ENCODE data around the gene KSR1. TPM values are rescaled to one million over a fixed set of nuclear protein-coding genes. Genes with fewer than 3 reads are reported as not detected.

Gene KSR1
- total RNA-seq, 4 donors from 2014 or later = 21.9 to 34.1 (median 29.0) TPM

DNA sequence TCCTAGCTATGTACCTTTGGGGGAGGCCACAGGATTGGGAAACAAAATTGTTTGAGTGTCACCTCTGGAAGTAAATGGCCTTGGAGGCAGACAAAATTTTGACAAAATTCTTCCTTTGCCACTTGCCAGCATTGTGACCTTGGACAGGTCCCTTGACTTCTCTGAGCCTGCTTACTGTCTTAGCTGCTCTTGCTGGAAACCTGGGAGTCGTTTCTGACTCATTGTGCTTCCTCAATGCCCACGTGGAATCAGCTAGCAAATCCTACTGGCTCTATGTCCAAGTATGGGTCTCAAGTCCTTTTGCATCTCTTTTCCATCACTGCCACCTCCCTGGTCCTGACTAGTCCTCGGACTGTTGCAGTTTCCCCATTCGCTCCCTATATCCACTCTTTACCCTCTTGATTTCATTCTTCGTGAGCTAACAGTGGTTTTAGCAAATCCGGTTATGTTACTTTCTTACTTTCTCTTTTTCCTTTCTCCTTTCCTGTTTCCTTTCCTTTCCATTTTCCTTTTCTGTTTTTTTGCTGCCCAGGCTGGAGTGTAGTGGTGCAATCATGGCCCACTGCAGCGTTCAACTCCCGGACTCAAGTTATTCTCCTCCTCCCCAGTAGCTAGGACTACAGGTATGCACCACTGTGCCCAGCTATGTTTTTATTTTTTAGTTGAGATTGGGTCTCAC is 106.7 kb downstream of the KSR1 start:
- TF ChIP-seq, protein P1, sequence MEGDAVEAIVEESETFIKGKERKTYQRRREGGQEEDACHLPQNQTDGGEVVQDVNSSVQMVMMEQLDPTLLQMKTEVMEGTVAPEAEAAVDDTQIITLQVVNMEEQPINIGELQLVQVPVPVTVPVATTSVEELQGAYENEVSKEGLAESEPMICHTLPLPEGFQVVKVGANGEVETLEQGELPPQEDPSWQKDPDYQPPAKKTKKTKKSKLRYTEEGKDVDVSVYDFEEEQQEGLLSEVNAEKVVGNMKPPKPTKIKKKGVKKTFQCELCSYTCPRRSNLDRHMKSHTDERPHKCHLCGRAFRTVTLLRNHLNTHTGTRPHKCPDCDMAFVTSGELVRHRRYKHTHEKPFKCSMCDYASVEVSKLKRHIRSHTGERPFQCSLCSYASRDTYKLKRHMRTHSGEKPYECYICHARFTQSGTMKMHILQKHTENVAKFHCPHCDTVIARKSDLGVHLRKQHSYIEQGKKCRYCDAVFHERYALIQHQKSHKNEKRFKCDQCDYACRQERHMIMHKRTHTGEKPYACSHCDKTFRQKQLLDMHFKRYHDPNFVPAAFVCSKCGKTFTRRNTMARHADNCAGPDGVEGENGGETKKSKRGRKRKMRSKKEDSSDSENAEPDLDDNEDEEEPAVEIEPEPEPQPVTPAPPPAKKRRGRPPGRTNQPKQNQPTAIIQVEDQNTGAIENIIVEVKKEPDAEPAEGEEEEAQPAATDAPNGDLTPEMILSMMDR (IDR thresholded peaks at IDR 0.05; ENCODE audit: low read depth) = no peak

DNA sequence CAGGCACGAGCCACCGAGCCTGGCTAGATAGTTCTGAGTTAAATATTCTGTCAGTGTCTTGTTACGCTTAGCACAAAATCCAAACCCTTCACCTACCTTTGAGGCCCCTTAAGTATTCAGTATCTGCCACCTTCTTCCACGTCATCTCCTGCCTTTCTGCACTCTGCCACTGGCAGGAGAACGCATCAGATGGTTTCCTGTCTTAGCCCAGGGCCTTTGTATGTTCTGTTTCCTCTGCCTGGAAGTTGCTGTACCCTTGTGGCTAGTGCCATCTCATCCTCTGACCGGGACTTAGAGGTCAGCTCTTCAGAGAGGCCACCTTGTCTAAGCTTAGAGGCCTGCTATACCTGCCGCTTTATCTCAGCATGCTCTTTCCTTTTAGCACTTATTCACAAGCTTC is 107.3 kb downstream of the KSR1 start:
- TF ChIP-seq, protein P1 (IDR thresholded peaks at IDR 0.05; ENCODE audit: low read depth) = no peak

DNA sequence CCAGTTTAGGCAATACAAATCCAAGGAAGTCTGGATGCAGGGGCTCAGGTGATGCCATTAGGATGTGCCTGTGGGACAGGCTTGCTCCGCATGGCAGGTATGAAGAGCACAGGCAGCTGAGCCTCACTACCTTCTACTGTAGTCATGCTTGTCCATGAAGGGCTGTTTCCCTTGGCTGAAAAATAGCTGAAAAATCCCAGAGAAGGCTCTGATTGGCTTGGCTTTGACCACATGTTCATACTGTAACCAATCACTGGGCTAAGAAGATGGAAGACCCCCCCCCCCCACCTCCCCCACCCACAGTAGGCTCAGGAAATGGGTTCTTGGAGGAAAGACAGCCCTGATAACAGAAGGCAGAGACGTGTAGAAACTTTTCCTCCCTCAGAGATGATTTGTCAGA is 108.2 kb downstream of the KSR1 start:
- TF ChIP-seq, protein P1 (IDR thresholded peaks at IDR 0.05; ENCODE audit: low read depth) = no peak

DNA sequence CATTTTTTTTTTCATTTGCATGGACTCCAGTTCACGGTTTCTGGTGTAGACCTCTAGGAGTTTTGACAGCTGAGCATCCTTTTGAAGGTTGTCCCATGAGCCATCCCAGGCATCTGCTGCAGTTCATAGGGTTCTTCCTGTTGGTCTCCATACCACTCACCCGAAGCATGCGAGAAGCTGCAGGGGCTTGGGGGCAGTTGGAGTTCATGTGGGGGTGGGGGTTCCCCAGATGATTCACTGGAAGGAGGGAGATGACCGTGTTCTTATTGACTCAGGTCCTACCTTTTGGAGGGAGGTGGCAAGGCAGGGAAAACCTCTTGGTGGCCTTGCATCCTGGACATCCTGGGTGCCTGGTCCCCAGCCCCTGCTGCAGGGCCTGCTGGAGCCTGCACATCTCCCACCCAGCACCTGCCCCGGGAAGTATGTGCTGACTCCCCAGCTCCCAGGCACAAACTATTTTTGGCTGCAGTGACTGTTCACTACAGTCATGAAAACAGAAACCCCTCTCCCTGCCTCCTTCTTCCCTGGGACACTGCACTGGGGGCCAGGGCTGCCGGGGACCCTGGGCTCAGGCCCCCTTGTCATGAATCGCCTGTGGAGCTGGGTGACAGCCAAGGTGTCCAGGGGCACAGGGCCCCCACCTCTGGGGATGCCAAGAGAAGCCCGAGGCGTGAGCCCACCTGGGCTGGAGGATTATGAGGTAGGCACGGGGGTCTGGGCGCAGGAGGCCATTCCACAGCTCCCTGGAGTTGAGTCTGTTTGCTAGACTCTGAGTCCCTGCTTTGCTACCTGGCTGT is 109.8 kb downstream of the KSR1 start:
- TF ChIP-seq, protein P1 (IDR thresholded peaks at IDR 0.05; ENCODE audit: low read depth) = no peak

DNA sequence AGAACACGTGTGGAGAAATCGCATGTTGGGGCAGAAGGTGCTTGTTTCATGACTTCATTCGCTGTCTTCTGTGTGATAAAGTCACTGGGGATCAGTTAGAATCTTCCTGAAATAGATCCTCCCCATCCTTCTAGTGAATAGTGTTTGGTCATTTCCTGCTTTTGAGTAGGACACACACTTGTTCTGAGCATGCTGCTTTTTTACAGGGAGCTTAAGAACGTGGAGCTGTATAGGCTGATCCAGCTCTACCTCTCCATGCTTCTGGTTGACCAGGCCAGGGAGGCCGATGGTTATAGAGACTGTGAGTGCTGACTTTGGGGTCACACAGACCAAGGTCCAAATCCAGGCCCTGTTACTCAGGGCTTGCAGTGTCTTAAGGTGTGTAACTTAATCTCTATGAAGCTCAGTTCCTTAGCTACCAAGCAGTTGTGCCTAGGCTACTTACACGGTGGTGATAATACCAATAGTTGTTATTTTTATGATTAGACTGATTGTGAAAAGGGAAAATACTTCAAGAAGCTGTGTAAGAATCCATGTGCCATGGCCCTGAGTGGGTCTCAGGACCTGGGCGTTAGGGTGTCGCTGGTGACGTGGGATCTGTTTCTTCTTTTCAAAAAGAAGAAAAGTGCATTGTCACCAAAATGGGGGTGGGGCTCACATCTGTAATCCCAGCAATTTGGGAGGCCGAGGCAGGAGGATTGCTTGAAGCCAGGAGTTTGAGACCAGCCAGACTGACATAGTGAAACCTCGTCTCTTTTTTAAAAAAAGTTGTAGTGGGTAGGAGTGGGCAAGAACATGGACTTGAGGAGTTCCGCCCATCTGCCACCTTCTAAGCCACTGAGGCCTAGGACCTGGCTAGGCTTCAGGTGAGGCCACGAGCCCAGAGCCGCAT is 110.7 kb downstream of the KSR1 start:
- TF ChIP-seq, protein P1 (IDR thresholded peaks at IDR 0.05; ENCODE audit: low read depth) = no peak

DNA sequence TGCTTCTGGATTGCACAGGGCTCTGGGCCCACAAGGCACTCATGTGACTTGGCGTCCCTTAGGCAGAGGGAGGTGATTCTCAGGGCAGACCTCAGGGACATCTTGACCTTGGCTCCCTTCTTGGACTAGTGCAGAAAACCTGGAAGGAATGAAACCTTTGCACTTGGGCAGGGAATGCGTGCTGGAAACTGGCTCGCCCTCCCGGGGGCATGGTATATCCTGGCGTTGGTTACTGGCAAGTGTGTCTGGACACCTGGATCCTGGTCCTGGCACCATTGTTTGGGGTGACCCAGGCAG is 111.3 kb downstream of the KSR1 start:
- TF ChIP-seq, protein P1 (IDR thresholded peaks at IDR 0.05; ENCODE audit: low read depth) = no peak

DNA sequence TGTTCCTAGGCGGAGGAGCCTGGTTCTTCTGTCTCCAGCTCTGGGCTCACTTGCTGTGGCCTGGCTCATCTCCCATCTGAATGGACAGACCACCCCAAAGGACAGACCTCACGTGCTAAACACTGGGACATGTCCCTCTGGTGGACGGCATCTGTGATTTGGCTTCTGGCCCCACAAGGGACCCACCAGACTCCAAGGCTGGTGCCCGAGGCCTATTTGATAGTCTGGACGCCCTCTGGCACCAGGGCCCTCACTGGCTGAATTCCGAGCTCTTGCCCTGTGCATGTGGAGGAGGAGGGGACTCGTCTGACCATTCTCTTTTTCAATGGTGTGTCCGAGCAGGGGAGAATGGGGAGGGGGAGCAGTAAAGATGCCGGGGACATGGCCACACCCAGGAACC is 112.0 kb downstream of the KSR1 start:
- TF ChIP-seq, protein P1 (IDR thresholded peaks at IDR 0.05; ENCODE audit: low read depth) = no peak
